ENCODE results near the gene PLEKHO1. TPM values are rescaled to one million over a fixed set of nuclear protein-coding genes. Genes with fewer than 3 reads are reported as not detected.
A peak's percentile ranks its signal among the peaks of the same experiment; 100 is the strongest.

PLEKHO1 gene
- total RNA-seq, 1 experiment from 2014 or later: 67.2 TPM

DNA sequence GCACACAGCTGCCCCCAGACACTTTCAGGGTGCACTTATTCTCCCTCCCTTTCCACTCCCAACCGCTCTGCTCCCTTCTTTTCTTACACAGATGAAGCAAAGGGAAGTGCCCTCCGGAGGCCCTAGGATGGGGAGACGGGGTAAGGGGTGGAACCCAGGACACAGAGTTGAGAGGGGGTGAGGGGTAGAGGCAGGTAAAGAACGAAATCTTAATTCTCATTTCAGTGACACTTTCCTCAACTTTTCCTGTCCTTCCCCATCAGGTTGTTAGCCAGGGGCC, 12.8 kb downstream of the PLEKHO1 start:
- H3K27me3 ChIP-seq (replicated peaks; ENCODE audit: insufficient read depth, low read depth, low read length, poor library complexity): no peaks in the 10 kb centered on the region
- ChIA-PET POLR2A (ENCODE audit: low non-redundant PET) (interaction anchor here (0.6 kb wide), 1 partner anchor 60 kb away, joined by 8 read pairs; no protein-coding TSS in a partner anchor), CTCF (interaction anchor here (1.5 kb wide), 1 partner anchor 25 kb away, joined by 6 read pairs; no protein-coding TSS in a partner anchor)
- no peaks in the 10 kb centered on the region for H3K9me3 ChIP-seq (ENCODE audit: low read depth, low read length, poor library complexity, severe bottlenecking)
- peak overlapping the region; percentile 99 for H3K27ac ChIP-seq (ENCODE audit: low read depth, low read length, poor library complexity, severe bottlenecking)
- no peak for DNase-seq (ENCODE audit: low spot score)
- H3K4me3 ChIP-seq (ENCODE audit: low read depth, low read length, poor library complexity, severe bottlenecking): peak overlapping the region; percentile 31
- BruUV-seq (replicated peaks): no TSS peak
- TF ChIP-seq EZH2 (IDR thresholded peaks at IDR 0.05; ENCODE audit: borderline replicate concordance, low read depth, low read length, poor library complexity, severe bottlenecking): no peak
- TF ChIP-seq, protein P1, sequence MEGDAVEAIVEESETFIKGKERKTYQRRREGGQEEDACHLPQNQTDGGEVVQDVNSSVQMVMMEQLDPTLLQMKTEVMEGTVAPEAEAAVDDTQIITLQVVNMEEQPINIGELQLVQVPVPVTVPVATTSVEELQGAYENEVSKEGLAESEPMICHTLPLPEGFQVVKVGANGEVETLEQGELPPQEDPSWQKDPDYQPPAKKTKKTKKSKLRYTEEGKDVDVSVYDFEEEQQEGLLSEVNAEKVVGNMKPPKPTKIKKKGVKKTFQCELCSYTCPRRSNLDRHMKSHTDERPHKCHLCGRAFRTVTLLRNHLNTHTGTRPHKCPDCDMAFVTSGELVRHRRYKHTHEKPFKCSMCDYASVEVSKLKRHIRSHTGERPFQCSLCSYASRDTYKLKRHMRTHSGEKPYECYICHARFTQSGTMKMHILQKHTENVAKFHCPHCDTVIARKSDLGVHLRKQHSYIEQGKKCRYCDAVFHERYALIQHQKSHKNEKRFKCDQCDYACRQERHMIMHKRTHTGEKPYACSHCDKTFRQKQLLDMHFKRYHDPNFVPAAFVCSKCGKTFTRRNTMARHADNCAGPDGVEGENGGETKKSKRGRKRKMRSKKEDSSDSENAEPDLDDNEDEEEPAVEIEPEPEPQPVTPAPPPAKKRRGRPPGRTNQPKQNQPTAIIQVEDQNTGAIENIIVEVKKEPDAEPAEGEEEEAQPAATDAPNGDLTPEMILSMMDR (conservative IDR thresholded peaks at IDR 0.05; ENCODE audit: low read depth, low read length): no peak
- H3K36me3 ChIP-seq (ENCODE audit: insufficient read depth, low read length, poor library complexity, severe bottlenecking): peaks cover 21% of the 10 kb centered on the region
- intact Hi-C loops (cut with micrococcal nuclease; ENCODE audit: unreplicated experiment): loop anchor here (10.0 kb wide), 1 partner anchor 268 kb away; the partner anchor contains the start of gene BOLA1
- H3K4me1 ChIP-seq (ENCODE audit: insufficient read depth, low read length, poor library complexity, severe bottlenecking): peaks cover 22% of the 10 kb centered on the region

DNA sequence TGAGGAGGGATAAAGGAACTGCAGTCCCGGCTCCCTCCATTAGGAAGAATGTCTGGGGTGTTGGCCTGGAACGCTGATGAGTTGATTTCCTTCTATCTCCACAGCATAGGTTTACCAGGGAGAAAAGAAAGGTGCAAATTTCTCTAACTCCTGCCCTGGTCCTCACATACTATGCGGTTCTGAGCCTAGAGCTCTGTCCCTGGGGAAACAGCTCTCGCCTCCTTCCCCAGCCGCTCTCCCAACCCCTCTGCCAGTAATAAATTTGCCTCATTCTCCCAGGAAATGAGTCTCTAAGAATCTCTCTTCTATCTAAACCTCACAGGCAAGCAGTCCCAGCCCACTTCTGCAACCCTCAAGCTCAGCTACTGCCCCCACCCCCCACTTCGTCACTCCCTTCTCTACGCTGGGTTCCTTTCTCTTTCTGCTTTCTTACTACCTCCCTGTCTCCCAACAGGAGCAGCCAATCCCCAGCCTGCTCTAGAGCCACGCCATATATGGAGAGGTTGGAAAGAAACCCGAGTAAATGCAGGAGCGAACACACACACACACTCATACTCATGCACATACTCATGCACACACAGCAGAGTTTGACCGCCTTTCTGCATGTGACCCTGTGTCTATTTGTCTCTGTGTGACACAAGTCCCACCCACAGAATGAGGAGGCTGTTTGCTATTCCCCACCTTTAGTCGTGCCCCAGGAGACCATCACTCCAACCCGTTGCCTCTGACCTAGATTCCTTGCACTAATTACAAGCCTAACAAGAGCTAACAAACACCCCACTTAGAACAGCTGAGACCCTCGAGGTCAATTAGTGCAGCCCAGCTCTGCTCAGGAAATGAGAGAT, 13.4 kb downstream of the PLEKHO1 start:
- CTCF ChIA-PET: interaction anchor here (1.5 kb wide), 1 partner anchor 24 kb away, joined by 6 read pairs; no protein-coding TSS in a partner anchor
- Histone ChIP-seq H3K4me3 (ENCODE audit: low read depth, low read length, poor library complexity, severe bottlenecking) (peak overlapping the region; percentile 31), H3K4me1 (ENCODE audit: insufficient read depth, low read length, poor library complexity, severe bottlenecking) (peaks cover 22% of the 10 kb centered on the region), H3K36me3 (ENCODE audit: insufficient read depth, low read length, poor library complexity, severe bottlenecking) (peaks cover 16% of the 10 kb centered on the region), H3K9me3 (ENCODE audit: low read depth, low read length, poor library complexity, severe bottlenecking) (no peaks in the 10 kb centered on the region), H3K27me3 (replicated peaks; ENCODE audit: insufficient read depth, low read depth, low read length, poor library complexity) (no peaks in the 10 kb centered on the region), H3K27ac (ENCODE audit: low read depth, low read length, poor library complexity, severe bottlenecking) (peak overlapping the region; percentile 99)
- DNase-seq (ENCODE audit: low spot score): peak; percentile 98
- intact Hi-C loops (cut with micrococcal nuclease; ENCODE audit: unreplicated experiment): loop anchor here (10.0 kb wide), 1 partner anchor 268 kb away; the partner anchor contains the start of gene BOLA1
- TF ChIP-seq, protein P1 (conservative IDR thresholded peaks at IDR 0.05; ENCODE audit: low read depth, low read length): no peak
- no peak for TF ChIP-seq EZH2 (IDR thresholded peaks at IDR 0.05; ENCODE audit: borderline replicate concordance, low read depth, low read length, poor library complexity, severe bottlenecking)
- BruUV-seq (replicated peaks): TSS peak; percentile 99
- POLR2A ChIA-PET (ENCODE audit: low non-redundant PET): interaction anchor here (0.6 kb wide), 1 partner anchor 60 kb away, joined by 8 read pairs; no protein-coding TSS in a partner anchor

DNA sequence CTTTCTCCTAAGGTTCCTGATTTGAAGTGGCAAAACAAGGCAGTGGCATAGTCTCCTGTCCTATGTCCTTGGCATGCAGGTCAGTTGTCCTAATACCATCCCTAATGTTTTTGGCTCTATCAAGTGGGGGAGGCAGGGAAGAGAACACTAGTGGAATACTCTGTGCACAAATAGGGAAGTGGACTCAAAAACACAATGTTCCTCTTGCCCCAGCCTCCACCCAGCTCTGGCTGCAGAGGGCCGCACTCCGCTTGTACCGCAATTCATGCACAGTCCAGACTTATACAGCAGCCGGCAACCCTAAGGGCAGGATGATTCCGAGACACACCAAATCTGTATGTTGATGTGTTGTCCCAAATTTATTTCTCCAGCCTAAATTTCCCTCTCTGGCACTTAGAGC, 14.5 kb downstream of the PLEKHO1 start:
- BruUV-seq (replicated peaks): no TSS peak
- H3K9me3 ChIP-seq (ENCODE audit: low read depth, low read length, poor library complexity, severe bottlenecking): no peaks in the 10 kb centered on the region
- H3K4me3 ChIP-seq (ENCODE audit: low read depth, low read length, poor library complexity, severe bottlenecking): no peak overlapping the region
- no peaks in the 10 kb centered on the region for H3K27me3 ChIP-seq (replicated peaks; ENCODE audit: insufficient read depth, low read depth, low read length, poor library complexity)
- peaks cover 8% of the 10 kb centered on the region for H3K36me3 ChIP-seq (ENCODE audit: insufficient read depth, low read length, poor library complexity, severe bottlenecking)
- POLR2A ChIA-PET (ENCODE audit: low non-redundant PET): no interaction called here
- TF ChIP-seq EZH2 (IDR thresholded peaks at IDR 0.05; ENCODE audit: borderline replicate concordance, low read depth, low read length, poor library complexity, severe bottlenecking): no peak
- TF ChIP-seq, protein P1 (conservative IDR thresholded peaks at IDR 0.05; ENCODE audit: low read depth, low read length): no peak
- DNase-seq (ENCODE audit: low spot score): no peak
- peaks cover 22% of the 10 kb centered on the region for H3K4me1 ChIP-seq (ENCODE audit: insufficient read depth, low read length, poor library complexity, severe bottlenecking)
- peak overlapping the region; percentile 99 for H3K27ac ChIP-seq (ENCODE audit: low read depth, low read length, poor library complexity, severe bottlenecking)
- intact Hi-C loops (cut with micrococcal nuclease; ENCODE audit: unreplicated experiment): loop anchor here (10.0 kb wide), 1 partner anchor 269 kb away; the partner anchor contains the start of gene BOLA1
- CTCF ChIA-PET: interaction anchor here (2.5 kb wide), 1 partner anchor 91 kb away, joined by 20 read pairs; no protein-coding TSS in a partner anchor
